ENCODE measurements around the gene RPS6KA6. TPM values are rescaled to one million over a fixed set of nuclear protein-coding genes. Genes with fewer than 3 reads are reported as not detected.
A peak's percentile ranks its signal among the peaks of the same experiment; 100 is the strongest.

The RPS6KA6 gene
- total RNA-seq, 2 donors from 2014 or later, result 11.6 to 16.5 TPM

DNA sequence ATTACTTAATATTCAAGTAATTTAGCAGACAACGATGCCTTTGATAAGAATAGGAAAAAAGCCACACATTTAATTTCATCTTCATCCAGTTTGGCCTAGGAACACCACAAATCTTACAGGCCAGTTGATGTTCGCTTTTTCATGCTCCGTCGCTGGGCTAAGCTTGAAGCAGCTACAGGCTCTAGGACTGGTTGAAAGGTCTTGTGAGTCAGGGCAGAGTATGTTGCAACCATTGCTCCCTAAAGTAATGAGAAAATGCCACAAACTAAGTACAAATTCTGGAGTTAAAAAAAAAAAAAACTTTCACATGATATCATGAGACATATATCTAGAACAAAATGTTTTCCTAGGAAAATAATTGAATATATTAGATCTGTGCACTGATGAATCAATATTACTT lies 123.8 kb downstream of the RPS6KA6 start:
- no peak for ATAC-seq
- intact Hi-C loops (cut with DNase I, micrococcal nuclease), result no loop called here
- DNase-seq, result no peak

DNA sequence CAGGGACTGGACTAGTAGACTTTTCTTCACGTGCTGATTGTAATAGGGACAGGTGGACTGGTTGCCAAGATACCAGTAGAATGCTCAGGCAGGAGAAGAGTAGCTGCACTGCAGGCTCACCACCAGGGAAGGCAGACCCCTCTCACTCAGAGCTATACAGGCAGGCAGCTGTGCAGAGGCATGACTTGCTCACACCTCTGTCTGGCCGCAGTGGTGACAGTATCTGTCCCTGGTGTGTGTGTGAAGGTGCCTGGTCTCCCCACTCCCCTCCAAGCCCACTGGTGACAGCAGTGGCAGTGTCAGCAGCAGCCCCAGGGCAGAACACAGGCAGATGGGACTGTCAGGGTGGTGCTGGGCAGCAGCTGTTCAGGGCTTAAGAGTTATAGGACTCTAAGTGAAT lies 140.7 kb downstream of the RPS6KA6 start:
- no peak for ATAC-seq
- intact Hi-C loops (cut with DNase I, micrococcal nuclease), result no loop called here
- no peak for DNase-seq

DNA sequence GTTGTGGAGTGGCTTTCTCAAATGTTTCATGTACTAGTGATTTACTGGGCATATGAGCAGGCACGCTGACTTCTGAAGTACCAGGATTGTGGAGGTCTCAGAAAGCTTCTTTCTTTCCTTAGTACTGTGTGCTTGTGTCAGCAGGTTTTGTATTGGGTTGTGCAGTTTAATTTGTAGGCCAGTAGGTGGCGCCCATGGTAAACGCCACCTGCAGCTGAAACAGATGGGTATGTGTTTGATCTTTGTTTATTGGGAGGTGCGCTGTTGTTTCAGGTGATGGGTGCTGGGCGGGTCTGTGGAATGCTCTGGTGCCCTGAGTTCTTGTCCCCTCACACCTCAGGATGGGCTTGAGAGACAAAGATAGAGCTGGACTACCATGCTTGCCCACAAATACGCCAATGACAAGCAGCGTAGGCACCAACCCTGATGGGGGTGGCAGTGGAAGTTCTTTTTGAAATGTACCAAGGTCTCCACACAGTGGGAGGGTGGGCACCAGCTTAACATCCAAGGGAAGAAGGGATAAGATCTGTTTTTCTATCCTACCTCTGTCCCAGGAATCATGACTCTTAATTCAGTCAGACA lies 141.5 kb downstream of the RPS6KA6 start:
- intact Hi-C loops (cut with DNase I, micrococcal nuclease), result no loop called here
- peak; percentile 93 for ATAC-seq
- DNase-seq, result peak in 1 of 2 donors; percentile 13

DNA sequence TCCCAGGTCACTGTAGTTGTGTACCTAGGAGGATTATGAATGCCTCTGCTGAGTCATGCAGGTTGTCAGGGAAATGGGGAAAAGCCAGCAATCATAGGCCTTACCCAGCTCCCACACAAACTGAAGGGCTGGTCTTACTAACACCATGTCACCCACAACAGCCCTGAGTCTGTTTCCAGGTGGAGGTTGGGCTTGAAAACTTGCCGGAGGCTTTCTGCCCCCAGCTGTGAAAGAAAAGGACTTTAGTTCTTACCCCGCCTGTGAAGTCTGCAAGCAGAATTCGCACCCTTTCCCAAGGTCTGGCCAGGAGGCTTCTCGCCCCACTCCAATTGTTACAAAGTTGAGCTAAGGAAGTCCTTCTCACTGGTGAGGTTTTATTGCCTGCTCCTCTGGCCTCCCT lies 143.9 kb downstream of the RPS6KA6 start:
- intact Hi-C loops (cut with DNase I, micrococcal nuclease), result no loop called here
- ATAC-seq, result no peak
- DNase-seq, result no peak

Small RNAs within 50 kb of the gene (microRNA-seq; reads per million reads assigned to microRNA genes)
- gene MIR548I4, result 0 reads per million in 2 donors

Data from left colon (tissue), 2 donors.